Activated naive CD8-positive, alpha-beta T cell treated with anti-CD3 and anti-CD28 coated beads, Interleukin-2, amount 50 U/mL, for 24 hours (primary cell): ENCODE measurements around the gene XRCC4.
"Not testable (repeated sequence)": the region's sequence is repeated elsewhere in the genome, so short reads cannot be mapped to it uniquely, and the experiment has no call there.

Experiments
- ATAC-seq: fragments of 150-1000 bp; cut with Tn5 transposase; one replicate; pipeline ENCODE4 v1.10.0; 2021
- DNase-seq: peaks from one replicate; pipeline ENCODE4 v3.0.0; 2021
- H3K27ac Mint-ChIP-seq: one replicate; pipeline ENCODE4 v1.8.0; 2021; ENCODE audit warnings: mild to moderate bottlenecking, mixed read lengths
- H3K27me3 Mint-ChIP-seq: one replicate; pipeline ENCODE4 v1.8.0; 2021; ENCODE audit warnings: mixed read lengths
- H3K36me3 Mint-ChIP-seq: one replicate; pipeline ENCODE4 v1.8.0; 2021; ENCODE audit warnings: low read depth, mixed read lengths
- H3K4me1 Mint-ChIP-seq: one replicate; pipeline ENCODE4 v1.8.0; 2021; ENCODE audit warnings: mixed read lengths
- H3K4me3 Mint-ChIP-seq: one replicate; pipeline ENCODE4 v1.8.0; 2021; ENCODE audit warnings: mild to moderate bottlenecking, moderate library complexity, mixed read lengths
- H3K9me3 Mint-ChIP-seq: one replicate; pipeline ENCODE4 v1.8.0; 2021; ENCODE audit warnings: mixed read lengths

Gene XRCC4

GRCh38 chr5:83055166-83055565, 22.2 kb upstream of the XRCC4 start:
- H3K9me3 Mint-ChIP-seq = no peaks in the 10 kb centered on the region
- H3K27ac Mint-ChIP-seq = no peak overlapping the region
- H3K36me3 Mint-ChIP-seq = peaks cover 68% of the 10 kb centered on the region
- H3K27me3 Mint-ChIP-seq = no peaks in the 10 kb centered on the region
- peaks cover 10% of the 10 kb centered on the region for H3K4me1 Mint-ChIP-seq
- ATAC-seq = no peak
- no peak for DNase-seq
- no peak overlapping the region for H3K4me3 Mint-ChIP-seq

GRCh38 chr5:83058726-83059125, 18.6 kb upstream of the XRCC4 start:
- H3K36me3 Mint-ChIP-seq = peaks cover 67% of the 10 kb centered on the region

GRCh38 chr5:83059341-83059740, 18.0 kb upstream of the XRCC4 start:
- ATAC-seq (no peak), DNase-seq (no peak)
- Mint-ChIP-seq H3K4me3 (no peak overlapping the region), H3K4me1 (peaks cover 18% of the 10 kb centered on the region), H3K9me3 (no peaks in the 10 kb centered on the region), H3K27me3 (no peaks in the 10 kb centered on the region), H3K36me3 (peaks cover 64% of the 10 kb centered on the region), H3K27ac (peak overlapping the region; percentile 30)

More at GRCh38 chr5:83058726-83059125, 18.6 kb upstream of the XRCC4 start:
- ATAC-seq (no peak), DNase-seq (no peak)
- Mint-ChIP-seq H3K4me3 (no peak overlapping the region), H3K9me3 (no peaks in the 10 kb centered on the region), H3K27me3 (no peaks in the 10 kb centered on the region), H3K27ac (no peak overlapping the region), H3K4me1 (peaks cover 18% of the 10 kb centered on the region)

- DNase-seq = no peak
- Mint-ChIP-seq H3K27ac (no peak overlapping the region), H3K4me3 (no peak overlapping the region), H3K27me3 (no peaks in the 10 kb centered on the region), H3K36me3 (peaks cover 25% of the 10 kb centered on the region), H3K9me3 (no peaks in the 10 kb centered on the region), H3K4me1 (peaks cover 46% of the 10 kb centered on the region)
- ATAC-seq = no peak
Measured at GRCh38 chr5:83066548-83067110, 10.7 kb upstream of the XRCC4 start.

- H3K27me3 Mint-ChIP-seq, ATAC-seq, H3K4me3 Mint-ChIP-seq, H3K27ac Mint-ChIP-seq, H3K9me3 Mint-ChIP-seq, DNase-seq: not testable (repeated sequence)
- Mint-ChIP-seq H3K4me1 (peaks cover 49% of the 10 kb centered on the region), H3K36me3 (peaks cover 24% of the 10 kb centered on the region)
Measured at GRCh38 chr5:83067377-83067776, 10.0 kb upstream of the XRCC4 start.

GRCh38 chr5:83069096-83069799, 8.1 kb upstream of the XRCC4 start:
- ATAC-seq (no peak), DNase-seq (no peak)
- Mint-ChIP-seq H3K4me1 (peaks cover 65% of the 10 kb centered on the region), H3K27ac (no peak overlapping the region), H3K27me3 (no peaks in the 10 kb centered on the region), H3K9me3 (no peaks in the 10 kb centered on the region), H3K4me3 (no peak overlapping the region), H3K36me3 (peaks cover 29% of the 10 kb centered on the region)

GRCh38 chr5:83071286-83072051, 5.9 kb upstream of the XRCC4 start:
- peaks cover 33% of the 10 kb centered on the region for H3K36me3 Mint-ChIP-seq
- H3K4me3 Mint-ChIP-seq = peak overlapping the region; percentile 35
- ATAC-seq (no peak), DNase-seq (no peak)
- H3K4me1 Mint-ChIP-seq = peaks cover 84% of the 10 kb centered on the region
- no peaks in the 10 kb centered on the region for H3K9me3 Mint-ChIP-seq
- no peaks in the 10 kb centered on the region for H3K27me3 Mint-ChIP-seq
- peak overlapping the region; percentile 82 for H3K27ac Mint-ChIP-seq

- ATAC-seq = no peak
- H3K27me3 Mint-ChIP-seq = no peaks in the 10 kb centered on the region
- no peak for DNase-seq
- H3K9me3 Mint-ChIP-seq = no peaks in the 10 kb centered on the region
- peaks cover 39% of the 10 kb centered on the region for H3K36me3 Mint-ChIP-seq
- no peak overlapping the region for H3K4me3 Mint-ChIP-seq
- peaks cover 84% of the 10 kb centered on the region for H3K4me1 Mint-ChIP-seq
- no peak overlapping the region for H3K27ac Mint-ChIP-seq
Measured at GRCh38 chr5:83072966-83073365, 4.4 kb upstream of the XRCC4 start.

- DNase-seq = peak; percentile 19
- H3K9me3 Mint-ChIP-seq = no peaks in the 10 kb centered on the region
- H3K27ac Mint-ChIP-seq = peak overlapping the region; percentile 99
- H3K4me3 Mint-ChIP-seq = peak overlapping the region; percentile 99
- peaks cover 27% of the 10 kb centered on the region for H3K36me3 Mint-ChIP-seq
- no peaks in the 10 kb centered on the region for H3K27me3 Mint-ChIP-seq
- ATAC-seq = no peak
- peaks cover 50% of the 10 kb centered on the region for H3K4me1 Mint-ChIP-seq
Measured at GRCh38 chr5:83077662-83078261, 415 bp downstream of the XRCC4 start.

- peaks cover 2% of the 10 kb centered on the region for H3K27me3 Mint-ChIP-seq
- H3K36me3 Mint-ChIP-seq = no peaks in the 10 kb centered on the region
- peaks cover 11% of the 10 kb centered on the region for H3K4me1 Mint-ChIP-seq
- H3K27ac Mint-ChIP-seq = no peak overlapping the region
- no peak overlapping the region for H3K4me3 Mint-ChIP-seq
- H3K9me3 Mint-ChIP-seq = no peaks in the 10 kb centered on the region
- ATAC-seq = no peak
- DNase-seq = no peak
Measured at GRCh38 chr5:83082750-83083149, 5.4 kb downstream of the XRCC4 start.

GRCh38 chr5:83084336-83084735, 7.0 kb downstream of the XRCC4 start:
- Mint-ChIP-seq H3K4me1 (no peaks in the 10 kb centered on the region), H3K36me3 (no peaks in the 10 kb centered on the region), H3K27me3 (peaks cover 2% of the 10 kb centered on the region), H3K4me3 (no peak overlapping the region), H3K27ac (no peak overlapping the region), H3K9me3 (no peaks in the 10 kb centered on the region)
- ATAC-seq = no peak
- no peak for DNase-seq

GRCh38 chr5:83085106-83085505, 7.8 kb downstream of the XRCC4 start:
- Mint-ChIP-seq H3K36me3 (peaks cover 3% of the 10 kb centered on the region), H3K27ac (no peak overlapping the region), H3K4me3 (no peak overlapping the region), H3K27me3 (peaks cover 2% of the 10 kb centered on the region), H3K9me3 (peaks cover under 1% of the 10 kb centered on the region), H3K4me1 (no peaks in the 10 kb centered on the region)
- DNase-seq = no peak
- no peak for ATAC-seq

- Mint-ChIP-seq H3K4me1 (peaks cover 22% of the 10 kb centered on the region), H3K27me3 (peaks cover 2% of the 10 kb centered on the region), H3K36me3 (peaks cover 30% of the 10 kb centered on the region), H3K4me3 (no peak overlapping the region), H3K27ac (no peak overlapping the region), H3K9me3 (peaks cover 33% of the 10 kb centered on the region)
- no peak for ATAC-seq
- no peak for DNase-seq
Measured at GRCh38 chr5:83090169-83090568, 12.8 kb downstream of the XRCC4 start.

GRCh38 chr5:83092619-83093018, 15.3 kb downstream of the XRCC4 start:
- H3K27ac Mint-ChIP-seq = peak overlapping the region; percentile 36
- H3K4me3 Mint-ChIP-seq = no peak overlapping the region
- H3K4me1 Mint-ChIP-seq = peaks cover 23% of the 10 kb centered on the region
- peaks cover 34% of the 10 kb centered on the region for H3K36me3 Mint-ChIP-seq
- DNase-seq (no peak), ATAC-seq (no peak)
- H3K9me3 Mint-ChIP-seq = peaks cover 33% of the 10 kb centered on the region
- H3K27me3 Mint-ChIP-seq = no peaks in the 10 kb centered on the region

- peaks cover 25% of the 10 kb centered on the region for H3K4me1 Mint-ChIP-seq
- DNase-seq (no peak), ATAC-seq (no peak)
- H3K9me3 Mint-ChIP-seq = peaks cover 33% of the 10 kb centered on the region
- H3K27me3 Mint-ChIP-seq = no peaks in the 10 kb centered on the region
- H3K4me3 Mint-ChIP-seq = no peak overlapping the region
- no peak overlapping the region for H3K27ac Mint-ChIP-seq
- H3K36me3 Mint-ChIP-seq = peaks cover 34% of the 10 kb centered on the region
Measured at GRCh38 chr5:83093692-83094091, 16.3 kb downstream of the XRCC4 start.
